ENCODE data around the gene ADGRB3.

DNA sequence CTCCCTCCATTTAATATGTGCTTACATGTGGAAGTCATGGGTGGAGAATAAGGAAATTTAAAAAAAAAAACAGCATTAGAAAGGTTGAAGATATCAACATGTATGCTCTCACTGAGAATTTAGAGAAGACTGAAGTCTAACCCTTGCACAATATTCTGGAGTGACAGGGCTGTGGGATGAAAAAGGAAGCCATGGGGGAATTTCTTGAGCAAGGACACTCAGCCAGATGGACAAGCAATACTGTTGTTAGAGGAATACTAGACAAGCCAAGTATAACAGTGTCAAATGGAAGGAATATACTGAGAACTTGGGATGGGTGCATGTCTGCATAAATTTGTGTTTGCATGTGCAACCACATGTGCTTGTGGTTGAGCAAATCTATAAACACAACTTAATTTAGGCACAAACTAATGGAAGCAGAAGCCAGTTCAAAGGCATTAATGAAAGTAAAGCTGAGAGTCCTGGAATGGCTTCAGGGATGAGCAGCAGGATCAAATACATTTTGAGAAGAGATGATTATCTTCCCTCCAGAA is 119.7 kb downstream of the ADGRB3 start:
- TF ChIP-seq POLR2A (IDR thresholded peaks at IDR 0.05; ENCODE audit: low read length) (no peak), GATA1 (IDR thresholded peaks at IDR 0.05; ENCODE audit: low read depth, low read length) (no peak)
